DND-41 (cell line): ENCODE measurements around the gene OSBP2.

Experiments used
- EZH2 ChIP-seq: IDR thresholded peaks from 3 replicates; pipeline ENCODE4 v1.6.1; 2012; ENCODE audit warnings: borderline replicate concordance, low read depth, mild to moderate bottlenecking, moderate library complexity, low read length, inconsistent platforms; ENCODE audit not compliant: severe bottlenecking
- TF ChIP-seq, protein P1 (sequence below): IDR thresholded peaks from 2 replicates; pipeline ENCODE4 v1.5.1; 2012; ENCODE audit warnings: borderline replicate concordance, low read length, moderate library complexity, mild to moderate bottlenecking; ENCODE audit not compliant: poor library complexity, severe bottlenecking; ENCODE audit errors: extremely low read depth

DNA sequence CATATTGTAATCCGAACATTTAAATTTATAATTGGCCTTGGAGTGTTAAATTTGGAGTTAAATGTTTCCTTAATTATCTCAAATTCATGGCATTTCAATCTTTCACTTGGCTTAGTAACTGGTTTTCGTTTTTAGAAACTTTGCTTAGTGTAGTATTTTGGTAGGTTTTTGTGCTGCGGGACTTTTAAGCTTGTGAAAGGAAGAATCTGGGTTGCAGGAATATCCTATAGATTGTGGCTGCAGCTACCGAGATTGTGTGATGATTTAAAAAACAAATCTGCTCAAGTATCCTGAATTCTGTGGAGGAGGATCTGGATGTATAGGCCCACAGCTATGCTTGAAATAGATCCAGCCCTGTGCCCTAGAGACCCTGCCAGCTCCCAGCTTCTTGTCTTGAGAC, 27.1 kb downstream of the OSBP2 start:
- TF ChIP-seq, protein P1, sequence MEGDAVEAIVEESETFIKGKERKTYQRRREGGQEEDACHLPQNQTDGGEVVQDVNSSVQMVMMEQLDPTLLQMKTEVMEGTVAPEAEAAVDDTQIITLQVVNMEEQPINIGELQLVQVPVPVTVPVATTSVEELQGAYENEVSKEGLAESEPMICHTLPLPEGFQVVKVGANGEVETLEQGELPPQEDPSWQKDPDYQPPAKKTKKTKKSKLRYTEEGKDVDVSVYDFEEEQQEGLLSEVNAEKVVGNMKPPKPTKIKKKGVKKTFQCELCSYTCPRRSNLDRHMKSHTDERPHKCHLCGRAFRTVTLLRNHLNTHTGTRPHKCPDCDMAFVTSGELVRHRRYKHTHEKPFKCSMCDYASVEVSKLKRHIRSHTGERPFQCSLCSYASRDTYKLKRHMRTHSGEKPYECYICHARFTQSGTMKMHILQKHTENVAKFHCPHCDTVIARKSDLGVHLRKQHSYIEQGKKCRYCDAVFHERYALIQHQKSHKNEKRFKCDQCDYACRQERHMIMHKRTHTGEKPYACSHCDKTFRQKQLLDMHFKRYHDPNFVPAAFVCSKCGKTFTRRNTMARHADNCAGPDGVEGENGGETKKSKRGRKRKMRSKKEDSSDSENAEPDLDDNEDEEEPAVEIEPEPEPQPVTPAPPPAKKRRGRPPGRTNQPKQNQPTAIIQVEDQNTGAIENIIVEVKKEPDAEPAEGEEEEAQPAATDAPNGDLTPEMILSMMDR, result no peak
- no peak for TF ChIP-seq EZH2
